Astrocyte (in vitro differentiated cells and primary cell): ENCODE results near the gene GNAQ.
A peak's percentile ranks its signal among the peaks of the same experiment; 100 is the strongest.

Experiments used
- CTCF ChIP-seq: IDR thresholded peaks from 2 replicates; pipeline ENCODE4 v1.5.1; 2011; ENCODE audit warnings: low read depth, mild to moderate bottlenecking, inconsistent platforms, low read length, moderate library complexity; ENCODE audit not compliant: insufficient read depth
- EZH2 ChIP-seq: IDR thresholded peaks from 2 replicates; pipeline ENCODE4 v1.6.1; 2012; ENCODE audit warnings: mild to moderate bottlenecking, low read length, inconsistent platforms; ENCODE audit not compliant: insufficient read depth

GRCh38 chr9:78035383-78035993 is 3.9 kb upstream of the GNAQ start:
- TF ChIP-seq CTCF, result peak; percentile 90
- TF ChIP-seq EZH2, result no peak
